CD4-positive, alpha-beta T cell treated with Interleukin-17A for 1 hour (primary cell): Measurements from ENCODE around the gene MYT1.

Experiments used
- DNase-seq: peaks from one replicate; pipeline ENCODE4 v3.0.0-alpha.2; 2020

MYT1 gene

DNA sequence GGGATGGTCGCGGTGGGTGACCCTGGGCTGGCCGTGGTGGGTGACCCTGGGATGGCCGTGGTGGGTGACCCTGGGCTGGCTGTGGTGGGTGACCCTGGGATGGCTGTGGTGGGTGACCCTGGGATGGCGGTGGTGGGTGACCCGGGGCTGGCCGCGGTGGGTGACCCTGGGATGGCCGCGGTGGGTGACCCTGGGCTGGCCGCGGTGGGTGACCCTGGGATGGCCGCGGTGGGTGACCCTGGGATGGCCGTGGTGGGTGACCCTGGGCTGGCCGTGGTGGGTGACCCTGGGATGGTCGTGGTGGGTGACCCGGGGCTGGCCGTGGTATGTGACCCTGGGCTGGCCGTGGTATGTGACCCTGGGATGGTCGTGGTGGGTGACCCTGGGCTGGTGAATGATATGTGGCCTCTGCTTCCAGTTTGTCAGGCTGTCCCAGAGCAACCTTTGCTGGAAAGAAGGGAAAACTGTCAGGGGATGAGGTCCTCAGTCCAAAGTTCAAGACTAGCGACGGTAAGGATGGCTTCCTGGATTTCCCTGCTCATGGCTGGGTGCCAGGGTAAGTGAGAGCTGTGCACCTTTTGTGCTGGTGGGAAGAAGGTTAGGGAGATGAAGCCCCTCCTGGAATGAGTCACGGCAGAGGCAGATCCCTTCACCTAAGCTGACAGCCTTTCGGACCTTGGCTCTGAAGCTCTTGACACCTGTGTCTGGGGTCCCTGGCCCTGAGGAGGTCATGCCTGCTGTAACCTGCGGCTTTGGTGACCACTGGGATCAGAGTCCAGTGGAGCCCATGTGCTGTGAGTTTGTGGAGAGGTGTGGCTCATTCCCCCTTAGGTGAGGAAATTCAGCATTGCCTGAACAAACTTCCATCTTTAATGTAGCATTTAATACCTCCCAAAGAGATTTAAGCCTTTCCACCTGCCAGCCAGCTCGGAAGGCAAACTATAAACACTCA lies 72.2 kb downstream of the MYT1 start:
- DNase-seq: no peak

DNA sequence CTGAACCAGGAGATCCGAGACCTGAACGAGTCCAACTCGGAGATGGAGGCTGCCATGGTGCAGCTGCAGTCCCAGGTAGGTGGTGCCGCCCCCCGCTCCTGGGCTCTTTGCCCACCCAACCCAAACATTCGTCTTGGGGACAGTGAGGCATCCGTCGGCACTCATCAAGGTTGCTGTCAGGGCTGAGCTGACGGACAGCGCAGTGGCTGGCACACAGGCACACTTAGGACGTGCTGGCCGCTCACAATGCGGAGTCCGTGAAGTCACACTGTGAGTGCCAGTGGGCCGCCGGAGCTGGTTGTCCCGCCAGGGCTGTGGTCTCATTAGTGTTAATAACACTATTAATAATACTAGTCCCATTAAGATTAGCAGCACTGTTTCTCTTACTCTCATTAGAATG lies 73.1 kb downstream of the MYT1 start:
- no peak for DNase-seq

- no peak for DNase-seq
Observed at GRCh38 chr20:64238115-64238825, 74.0 kb downstream of the MYT1 start.

- no peak for DNase-seq
Observed at GRCh38 chr20:64238851-64239387, 74.7 kb downstream of the MYT1 start.

GRCh38 chr20:64239449-64240242 lies 75.4 kb downstream of the MYT1 start:
- DNase-seq: no peak

DNA sequence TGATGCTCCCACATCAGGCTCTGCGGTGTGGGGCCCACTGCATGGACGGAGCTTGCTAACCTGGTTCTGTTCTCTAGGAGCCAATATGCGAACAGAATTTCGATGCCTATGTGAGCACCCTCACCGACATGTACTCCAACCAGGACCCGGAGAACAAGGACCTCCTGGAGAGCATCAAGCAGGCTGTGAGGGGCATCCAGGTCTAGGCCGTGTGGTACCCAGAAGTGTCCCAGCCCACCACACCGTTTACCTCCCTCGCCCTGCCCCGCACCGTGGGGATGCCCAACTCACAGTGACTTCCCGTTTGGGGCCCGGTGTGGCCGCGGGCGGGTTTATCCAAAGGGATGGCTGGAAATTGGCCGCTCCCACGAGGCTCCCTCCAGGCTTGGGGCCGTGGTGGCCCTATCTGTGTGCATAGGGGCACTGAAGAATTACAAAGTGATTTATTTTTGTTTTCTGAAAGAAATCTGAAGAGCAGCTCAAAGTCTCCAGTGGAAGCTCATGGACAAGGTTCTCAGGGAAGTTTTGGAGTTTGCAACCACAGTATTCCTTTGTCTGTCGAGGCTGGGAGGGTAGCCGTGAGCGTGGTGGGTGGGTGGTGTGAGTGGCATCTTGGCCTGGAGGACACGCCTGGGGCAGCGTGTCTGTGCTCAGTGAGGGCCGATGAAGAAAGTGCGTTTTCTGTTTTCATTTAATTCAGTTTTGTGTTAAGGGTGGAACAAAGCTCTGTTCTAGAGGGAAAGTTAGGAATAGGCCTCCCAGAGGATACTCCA lies 76.2 kb downstream of the MYT1 start:
- DNase-seq: no peak

DNA sequence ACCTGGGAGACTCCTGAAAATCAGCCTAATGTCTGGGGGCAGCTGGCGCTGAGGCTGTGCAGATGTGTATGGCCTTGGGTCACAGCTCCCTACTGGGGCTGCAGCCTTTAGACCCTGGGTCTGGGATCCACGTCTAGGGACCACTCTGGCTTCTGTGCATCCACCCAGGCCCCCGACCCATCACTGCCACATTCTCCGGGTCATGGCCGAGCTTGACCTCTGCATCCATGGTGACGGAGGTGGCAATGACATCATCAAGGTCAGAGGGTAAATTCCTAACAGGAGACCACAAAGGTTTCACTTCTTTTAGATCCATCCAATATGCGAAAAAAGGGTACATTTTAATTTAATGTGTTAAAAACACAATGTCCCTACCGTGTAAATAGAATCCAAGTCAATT lies 76.8 kb downstream of the MYT1 start:
- DNase-seq: no peak

- DNase-seq: no peak
Observed at GRCh38 chr20:64242003-64242796, 77.9 kb downstream of the MYT1 start.

DNA sequence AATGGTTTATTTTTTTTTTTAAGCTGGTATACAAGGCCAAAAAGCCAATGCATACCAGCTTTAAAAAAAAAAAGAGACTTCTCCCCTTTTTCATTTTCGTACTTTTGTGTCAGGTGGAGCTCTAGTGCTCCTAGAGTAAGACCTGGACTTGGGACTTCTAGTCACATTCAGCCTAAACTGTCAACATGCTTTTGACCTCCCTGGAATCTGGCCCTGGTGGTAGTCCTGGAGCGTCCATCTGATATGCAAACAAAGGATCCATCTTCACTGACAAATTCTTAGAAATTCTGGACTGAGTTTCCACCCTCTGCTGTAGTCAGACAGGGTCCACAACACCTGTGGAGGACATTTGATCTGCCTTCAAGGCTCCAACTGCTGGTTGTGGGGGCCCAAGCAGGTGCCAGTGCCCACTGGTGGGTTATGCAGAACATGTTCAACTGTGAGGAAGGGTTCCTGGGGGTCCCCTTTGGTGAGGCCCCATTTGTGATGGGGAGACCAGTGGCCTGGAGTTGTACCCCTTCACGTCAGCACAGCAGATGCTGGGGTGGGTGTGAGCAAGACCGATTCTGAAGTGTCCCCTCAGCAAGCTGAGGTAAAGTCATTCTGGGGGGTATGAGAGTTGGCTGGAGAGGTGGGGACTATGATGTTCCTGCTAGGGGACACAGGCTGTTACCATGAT lies 78.7 kb downstream of the MYT1 start:
- DNase-seq: no peak

- no peak for DNase-seq
Observed at GRCh38 chr20:64244281-64244805, 80.1 kb downstream of the MYT1 start.

DNA sequence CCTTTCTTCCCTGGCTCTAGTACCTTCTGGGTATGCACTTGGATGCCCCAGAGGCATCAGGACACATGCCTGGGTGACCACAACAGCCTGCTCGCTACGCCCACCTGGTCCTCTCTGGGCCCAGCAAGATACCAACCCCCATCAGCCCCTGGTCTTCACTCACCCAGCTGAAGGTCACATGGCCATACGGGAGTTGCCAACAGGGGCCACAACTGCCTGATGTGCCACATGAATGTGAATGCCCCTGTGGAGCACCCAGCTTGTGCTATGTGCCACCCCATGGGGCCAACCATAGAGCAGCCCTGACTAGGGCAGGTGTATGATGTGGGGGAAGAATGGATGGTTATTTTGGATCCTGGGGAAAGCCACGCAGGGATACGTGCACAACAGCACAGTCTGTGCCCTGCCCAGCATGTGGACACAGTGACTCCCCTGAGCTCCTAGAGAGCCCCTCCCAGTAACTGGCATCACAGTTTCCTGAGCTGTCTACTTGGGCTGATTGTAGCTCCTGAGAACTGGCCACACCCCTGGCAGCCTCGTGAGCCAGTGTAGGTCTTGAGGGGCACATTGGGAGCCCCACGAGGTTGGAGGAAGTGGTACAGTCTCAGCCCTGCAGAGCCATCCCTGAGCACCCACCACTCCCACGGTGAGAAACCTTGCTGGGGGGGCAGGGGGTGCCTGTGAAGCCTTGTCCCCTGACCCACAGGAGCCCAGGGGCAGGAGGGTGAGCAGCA lies 80.8 kb downstream of the MYT1 start:
- DNase-seq: peak; percentile 9

GRCh38 chr20:64245746-64246595 lies 81.7 kb downstream of the MYT1 start:
- no peak for DNase-seq

DNA sequence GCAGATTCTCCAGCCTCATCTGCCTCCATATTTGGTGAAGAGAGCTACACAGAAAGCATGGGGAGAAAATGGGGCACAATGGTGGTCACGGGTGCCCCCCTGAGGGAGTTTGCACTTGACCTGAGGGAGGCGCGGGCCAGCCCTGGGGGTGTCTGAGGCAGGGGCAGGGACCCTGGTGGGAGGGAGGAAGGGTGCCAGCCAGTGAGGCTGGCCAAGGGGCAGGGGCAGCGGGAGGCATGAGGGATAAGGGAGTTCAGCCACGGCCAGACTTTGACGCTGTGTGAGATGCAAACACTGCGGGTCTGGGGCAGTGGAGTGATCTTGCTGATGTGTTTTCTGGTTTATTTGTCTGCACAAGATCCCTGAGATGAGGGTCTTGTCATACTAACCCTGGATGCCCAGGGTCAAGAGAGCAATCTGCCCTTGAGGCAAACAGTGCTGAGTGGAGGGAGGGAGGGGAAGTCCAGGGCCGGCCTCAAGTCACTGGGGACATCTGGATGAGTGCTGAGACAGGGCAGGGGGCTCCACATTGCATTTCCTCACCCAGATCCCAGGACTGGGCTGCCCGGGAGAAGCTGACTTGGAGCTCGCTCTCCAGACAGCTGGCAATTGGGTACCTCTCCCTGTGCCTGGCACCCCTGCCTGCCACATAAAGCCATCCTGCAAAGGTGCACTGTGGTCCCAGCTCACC lies 82.5 kb downstream of the MYT1 start:
- DNase-seq: no peak

- DNase-seq: no peak
Observed at GRCh38 chr20:64247307-64247618, 83.0 kb downstream of the MYT1 start.

- no peak for DNase-seq
Observed at GRCh38 chr20:64247970-64248841, 84.0 kb downstream of the MYT1 start.

- no peak for DNase-seq
Observed at GRCh38 chr20:64250027-64250426, 85.8 kb downstream of the MYT1 start.

DNA sequence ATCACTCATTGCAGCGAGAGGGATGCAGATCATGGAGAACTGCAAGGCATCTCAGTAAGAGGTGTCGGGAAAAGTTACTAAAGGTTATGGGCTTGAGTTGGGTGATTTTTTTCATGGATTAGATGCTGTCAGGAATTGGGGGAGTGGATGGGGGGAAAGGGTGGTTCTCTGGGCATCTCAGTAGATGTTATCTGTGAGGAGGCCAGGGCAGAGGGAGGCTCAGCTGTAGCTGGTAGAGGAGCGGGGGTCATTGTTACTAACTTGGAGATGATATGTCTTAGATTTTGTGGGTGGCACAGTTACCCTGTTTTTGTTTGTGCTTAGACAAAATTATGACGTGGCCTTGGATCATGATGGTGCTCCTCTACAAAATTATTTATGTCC lies 88.7 kb downstream of the MYT1 start:
- no peak for DNase-seq
